ENCODE measurements around the gene TRPM3.

TRPM3 gene

GRCh38 chr9:71115448-71115975 lies 5.9 kb downstream of the TRPM3 start:
- CTCF ChIA-PET = no interaction called here
- POLR2A ChIA-PET = no interaction called here
- no peak for DNase-seq (ENCODE audit: extremely low spot score)

GRCh38 chr9:71112866-71113265 lies 8.6 kb downstream of the TRPM3 start:
- ChIA-PET POLR2A (no interaction called here), CTCF (no interaction called here)
- DNase-seq (ENCODE audit: extremely low spot score) = no peak

More at GRCh38 chr9:71115448-71115975, 5.9 kb downstream of the TRPM3 start:
- TF ChIP-seq CTCF (IDR thresholded peaks at IDR 0.05; ENCODE audit: control extremely low read depth, extremely low read depth, low read depth, missing control alignments) = no peak

GRCh38 chr9:71108937-71109336 lies 12.5 kb downstream of the TRPM3 start:
- CTCF ChIA-PET = interaction anchor here (1.3 kb wide), 1 partner anchor 14 kb away, joined by 3 read pairs; no protein-coding TSS in a partner anchor
- no peak for DNase-seq (ENCODE audit: extremely low spot score)

More at GRCh38 chr9:71112866-71113265, 8.6 kb downstream of the TRPM3 start:
- TF ChIP-seq CTCF (IDR thresholded peaks at IDR 0.05; ENCODE audit: control extremely low read depth, extremely low read depth, low read depth, missing control alignments) = no peak

GRCh38 chr9:71106992-71107391 lies 14.4 kb downstream of the TRPM3 start:
- ChIA-PET CTCF (interaction anchor here (1.9 kb wide), 1 partner anchor 17 kb away, joined by 5 read pairs; no protein-coding TSS in a partner anchor), POLR2A (no interaction called here)
- DNase-seq (ENCODE audit: extremely low spot score) = no peak
- TF ChIP-seq CTCF (IDR thresholded peaks at IDR 0.05; ENCODE audit: control extremely low read depth, extremely low read depth, low read depth, missing control alignments) = no peak

More at GRCh38 chr9:71108937-71109336, 12.5 kb downstream of the TRPM3 start:
- POLR2A ChIA-PET = no interaction called here
- no peak for TF ChIP-seq CTCF (IDR thresholded peaks at IDR 0.05; ENCODE audit: control extremely low read depth, extremely low read depth, low read depth, missing control alignments)

DNA sequence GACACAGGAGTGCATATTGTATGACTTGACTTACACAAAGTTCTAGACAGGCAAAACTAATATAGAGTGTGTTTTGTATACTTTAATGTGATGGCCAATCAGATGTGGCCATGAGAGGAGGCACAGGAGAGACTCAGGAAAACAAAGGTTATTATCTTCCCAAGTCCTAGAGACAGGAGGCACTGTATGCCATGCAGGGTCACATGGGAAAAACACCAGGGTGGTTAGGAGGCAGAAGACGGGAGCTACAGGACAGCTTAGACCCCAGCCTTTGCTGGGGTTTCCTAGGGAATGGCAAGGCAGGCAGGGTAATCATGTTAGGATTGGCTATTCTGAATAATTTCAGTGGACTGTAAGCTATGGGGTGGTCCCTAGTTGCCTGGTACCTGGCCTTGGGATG lies 16.2 kb downstream of the TRPM3 start:
- no peak for DNase-seq (ENCODE audit: extremely low spot score)
- TF ChIP-seq CTCF (IDR thresholded peaks at IDR 0.05; ENCODE audit: control extremely low read depth, extremely low read depth, low read depth, missing control alignments) = no peak
- POLR2A ChIA-PET = no interaction called here
- CTCF ChIA-PET = interaction anchor here (1.6 kb wide), 1 partner anchor 15 kb away, joined by 4 read pairs; no protein-coding TSS in a partner anchor

- no peak for TF ChIP-seq CTCF (IDR thresholded peaks at IDR 0.05; ENCODE audit: control extremely low read depth, extremely low read depth, low read depth, missing control alignments)
- DNase-seq (ENCODE audit: extremely low spot score) = no peak
- POLR2A ChIA-PET = no interaction called here
- CTCF ChIA-PET = interaction anchor here (0.9 to 3.4 kb wide), 3 partner anchors 9 to 12 kb away, joined by 3 to 11 read pairs (median 3); no protein-coding TSS in a partner anchor
Observed at GRCh38 chr9:71098801-71099200, 22.6 kb downstream of the TRPM3 start.
